Fibroblast of skin of right quadriceps (primary cell): Measurements from ENCODE around the gene TP53AIP1.
A peak's percentile ranks its signal among the peaks of the same experiment; 100 is the strongest.
"Not testable (repeated sequence)": the region's sequence is repeated elsewhere in the genome, so short reads cannot be mapped to it uniquely, and the experiment has no call there.

ENCODE experiments used
- DNase-seq: peaks from one replicate; pipeline ENCODE4 v3.0.0-alpha.2; 2013

The TP53AIP1 gene

GRCh38 chr11:128924510-128925249, 18.0 kb downstream of the TP53AIP1 start:
- no peak for DNase-seq

GRCh38 chr11:128924104-128924503, 18.6 kb downstream of the TP53AIP1 start:
- DNase-seq: no peak

- no peak for DNase-seq
Measured at GRCh38 chr11:128921793-128922192, 20.9 kb downstream of the TP53AIP1 start.

- DNase-seq: no peak
Measured at GRCh38 chr11:128920666-128921065, 22.0 kb downstream of the TP53AIP1 start.

- not testable (repeated sequence) for DNase-seq
Measured at GRCh38 chr11:128919635-128920034, 23.0 kb downstream of the TP53AIP1 start.

- no peak for DNase-seq
Measured at GRCh38 chr11:128919216-128919615, 23.5 kb downstream of the TP53AIP1 start.

GRCh38 chr11:128917144-128917724, 25.4 kb downstream of the TP53AIP1 start:
- no peak for DNase-seq

GRCh38 chr11:128916681-128917080, 26.0 kb downstream of the TP53AIP1 start:
- no peak for DNase-seq

- DNase-seq: no peak
Measured at GRCh38 chr11:128916037-128916572, 26.6 kb downstream of the TP53AIP1 start.

- DNase-seq: no peak
Measured at GRCh38 chr11:128915149-128915521, 27.5 kb downstream of the TP53AIP1 start.

GRCh38 chr11:128914216-128915148, 28.2 kb downstream of the TP53AIP1 start:
- DNase-seq: no peak

- no peak for DNase-seq
Measured at GRCh38 chr11:128913806-128914205, 28.9 kb downstream of the TP53AIP1 start.

- no peak for DNase-seq
Measured at GRCh38 chr11:128911701-128912100, 31.0 kb downstream of the TP53AIP1 start.

- no peak for DNase-seq
Measured at GRCh38 chr11:128911239-128911638, 31.4 kb downstream of the TP53AIP1 start.

GRCh38 chr11:128910576-128910975, 32.1 kb downstream of the TP53AIP1 start:
- DNase-seq: no peak

- no peak for DNase-seq
Measured at GRCh38 chr11:128909438-128910125, 33.1 kb downstream of the TP53AIP1 start.

GRCh38 chr11:128908391-128909246, 34.1 kb downstream of the TP53AIP1 start:
- DNase-seq: peak; percentile 56

- no peak for DNase-seq
Measured at GRCh38 chr11:128907585-128907984, 35.1 kb downstream of the TP53AIP1 start.

- DNase-seq: no peak
Measured at GRCh38 chr11:128906185-128907050, 36.3 kb downstream of the TP53AIP1 start.

- peak; percentile 32 for DNase-seq
Measured at GRCh38 chr11:128905345-128906184, 37.1 kb downstream of the TP53AIP1 start.
